GM18511 (cell line): Measurements from ENCODE around the gene FGD5.
A peak's percentile ranks its signal among the peaks of the same experiment; 100 is the strongest.

Experiments used
- ATAC-seq: cut with Tn5 transposase; IDR thresholded peaks from one replicate; pipeline ENCODE4 v1.9.1; 2021; ENCODE audit warnings: mild to moderate bottlenecking, moderate library complexity; ENCODE audit not compliant: unreplicated experiment

FGD5 gene

GRCh38 chr3:14826069-14826468 lies 7.3 kb downstream of the FGD5 start:
- ATAC-seq, result no peak

- ATAC-seq, result no peak
Measured at GRCh38 chr3:14827776-14828175, 9.0 kb downstream of the FGD5 start.

- no peak for ATAC-seq
Measured at GRCh38 chr3:14829811-14830210, 11.0 kb downstream of the FGD5 start.

- no peak for ATAC-seq
Measured at GRCh38 chr3:14831916-14832450, 13.2 kb downstream of the FGD5 start.

GRCh38 chr3:14832975-14833722 lies 14.4 kb downstream of the FGD5 start:
- ATAC-seq, result no peak

GRCh38 chr3:14834121-14834520 lies 15.4 kb downstream of the FGD5 start:
- ATAC-seq, result no peak

- ATAC-seq, result no peak
Measured at GRCh38 chr3:14834807-14835466, 16.2 kb downstream of the FGD5 start.

GRCh38 chr3:14836049-14836468 lies 17.3 kb downstream of the FGD5 start:
- no peak for ATAC-seq

- ATAC-seq, result no peak
Measured at GRCh38 chr3:14837186-14837877, 18.6 kb downstream of the FGD5 start.

- ATAC-seq, result no peak
Measured at GRCh38 chr3:14837878-14838258, 19.1 kb downstream of the FGD5 start.

GRCh38 chr3:14839236-14839635 lies 20.5 kb downstream of the FGD5 start:
- ATAC-seq, result no peak

- no peak for ATAC-seq
Measured at GRCh38 chr3:14841836-14842235, 23.1 kb downstream of the FGD5 start.

- ATAC-seq, result no peak
Measured at GRCh38 chr3:14842277-14842676, 23.5 kb downstream of the FGD5 start.

- ATAC-seq, result no peak
Measured at GRCh38 chr3:14843321-14843720, 24.6 kb downstream of the FGD5 start.

- no peak for ATAC-seq
Measured at GRCh38 chr3:14844386-14845170, 25.8 kb downstream of the FGD5 start.

- peak; percentile 46 for ATAC-seq
Measured at GRCh38 chr3:14845180-14845579, 26.4 kb downstream of the FGD5 start.

- ATAC-seq, result no peak
Measured at GRCh38 chr3:14845826-14846225, 27.1 kb downstream of the FGD5 start.

GRCh38 chr3:14846226-14846880 lies 27.6 kb downstream of the FGD5 start:
- no peak for ATAC-seq

GRCh38 chr3:14847613-14848541 lies 29.1 kb downstream of the FGD5 start:
- ATAC-seq, result peak; percentile 49
